Sigmoid colon (tissue), 7 donors: ENCODE data around the gene NKX6-1. TPM values are rescaled to one million over a fixed set of nuclear protein-coding genes. Genes with fewer than 3 reads are reported as not detected.

Experiments used
- DNase-seq: peaks from one replicate; pipeline ENCODE4 v3.0.0-alpha.2; 2019
- H3K27ac ChIP-seq, 4 donors: fragments of 200-600 bp; sonication (generic); one replicate each; pipeline ENCODE4 v1.5.1; 2016 to 2019; ENCODE audit warnings: mild to moderate bottlenecking in 1 of 4
- H3K27me3 ChIP-seq, 3 donors: fragments of 200-600 bp; sonication (generic); one replicate each; pipeline ENCODE4 v1.5.1; 2019; ENCODE audit warnings: mild to moderate bottlenecking in 1 of 3
- H3K36me3 ChIP-seq, 4 donors: fragments of 200-600 bp; sonication (generic); one replicate each; pipeline ENCODE4 v1.5.1; 2016 to 2019
- H3K4me1 ChIP-seq, 4 donors: fragments of 200-600 bp; sonication (generic); one replicate each; pipeline ENCODE4 v1.5.1; 2017 to 2019
- H3K4me3 ChIP-seq, 4 donors: fragments of 200-600 bp; sonication (generic); one replicate each; pipeline ENCODE4 v1.5.1; 2017 to 2019; ENCODE audit warnings: mild to moderate bottlenecking in 2 of 4, moderate library complexity in 1 of 4
- H3K9me3 ChIP-seq, 4 donors: fragments of 200-600 bp in 3 of 4; sonication (generic) in 3 of 4; one replicate each; pipeline versions ENCODE4 v1.5.1 to v1.6.1; 2013 to 2019
- CTCF ChIP-seq, 4 experiments: fragments of 450-650 bp in 3 of 4; fragments of 200-600 bp in 1 of 4; IDR thresholded peaks; one replicate each; pipeline ENCODE4 v1.5.1; 2016 to 2019; ENCODE audit warnings: antibody characterized with exemption in 4 of 4, mild to moderate bottlenecking in 3 of 4, moderate library complexity in 2 of 4
- EP300 ChIP-seq, 4 donors: sonication (generic); formaldehyde crosslinking; IDR thresholded peaks; one replicate each; pipeline ENCODE4 v1.6.1; 2017; ENCODE audit warnings: antibody characterized with exemption in 4 of 4
- POLR2A ChIP-seq, 2 donors: fragments of 450-650 bp; IDR thresholded peaks; one replicate each; pipeline ENCODE4 v1.6.1; 2016; ENCODE audit warnings: antibody characterized with exemption in 2 of 2, mild to moderate bottlenecking in 2 of 2, moderate library complexity in 2 of 2
- POLR2AphosphoS5 ChIP-seq, 4 donors: sonication (generic); formaldehyde crosslinking; IDR thresholded peaks; one replicate each; pipeline ENCODE4 v1.6.1; 2017; ENCODE audit warnings: antibody characterized with exemption in 4 of 4
- WGBS, 2 donors: extraction: QIAGEN DNeasy Blood & Tissue Kit; methylation state at CpG; one replicate each; pipeline ENCODE4 v1.1.7; 2013; 5-methylcytosine and 5-hydroxymethylcytosine counted together
- intact Hi-C: fragments of 100-400 bp; cut with DNase I; formaldehyde crosslinking; loops from one replicate; pipeline ENCODE4 v1.15.1; 2023
- polyA plus RNA-seq, 3 donors: library from polyadenylated mRNA; stranded (reverse); fragments of 200-250 nt; gene quantifications; one replicate each; pipeline ENCODE4 v1.2.3, GENCODE V29; 2013
- total RNA-seq, 4 donors: library from RNA; depleted of rRNA; stranded (reverse); fragments of >200 nt; gene quantifications; one replicate each; pipeline ENCODE4 v1.1.0, GENCODE V29; 2016
- donor health status: healthy with polysubstance abuse.
- donor health status: Bipolar disorder and iron deficiency.
- donor health status: healthy.

The NKX6-1 gene
- total and polyA plus RNA-seq, 7 donors = 0.01 TPM; not detected in 6

- Histone ChIP-seq H3K27ac (peak overlapping the region in 1 of 4 donors; percentile 88), H3K4me1 (peaks cover 0 to 12% (median 12%) of the 10 kb centered on the region in 4 donors), H3K36me3 (no peaks in the 10 kb centered on the region), H3K4me3 (no peak overlapping the region), H3K27me3 (peaks cover 58 to 100% (median 78%) of the 10 kb centered on the region in 3 donors), H3K9me3 (no peaks in the 10 kb centered on the region)
- no peak for DNase-seq
- TF ChIP-seq EP300 (IDR thresholded peaks at IDR 0.05) = no peak
- peak in 2 of 4 experiments; percentile 33 to 59 for TF ChIP-seq CTCF (IDR thresholded peaks at IDR 0.05)
- WGBS, 2 donors = 6 to 7% methylated on average over 19 of the region's 19 CpGs
- intact Hi-C loops = loop anchor here (10.0 kb wide), 1 partner anchor 859 kb away; no protein-coding TSS in a partner anchor
Measured at GRCh38 chr4:84503495-84504437, 4.7 kb upstream of the NKX6-1 start.

- Histone ChIP-seq H3K27me3 (peaks cover 66 to 100% (median 86%) of the 10 kb centered on the region in 3 donors), H3K36me3 (no peaks in the 10 kb centered on the region), H3K9me3 (no peaks in the 10 kb centered on the region), H3K4me3 (no peak overlapping the region), H3K27ac (peak overlapping the region in 1 of 4 donors; percentile 88), H3K4me1 (peaks cover 0 to 20% (median 20%) of the 10 kb centered on the region in 4 donors)
- no peak for DNase-seq
- intact Hi-C loops = loop anchor here (10.0 kb wide), 1 partner anchor 858 kb away; no protein-coding TSS in a partner anchor
- 7 to 9% methylated on average over 18 of the region's 18 CpGs for WGBS, 2 donors
- TF ChIP-seq POLR2A (IDR thresholded peaks at IDR 0.05) (no peak), CTCF (IDR thresholded peaks at IDR 0.05) (no peak), EP300 (IDR thresholded peaks at IDR 0.05) (no peak)
Measured at GRCh38 chr4:84502955-84503373, 3.9 kb upstream of the NKX6-1 start.

GRCh38 chr4:84502333-84502954 lies 3.4 kb upstream of the NKX6-1 start:
- 14 to 15% methylated on average over 14 of the region's 14 CpGs for WGBS, 2 donors
- Histone ChIP-seq H3K4me1 (peaks cover 0 to 26% (median 25%) of the 10 kb centered on the region in 4 donors), H3K27me3 (peaks cover 72 to 100% (median 91%) of the 10 kb centered on the region in 3 donors), H3K36me3 (no peaks in the 10 kb centered on the region), H3K4me3 (no peak overlapping the region), H3K9me3 (no peaks in the 10 kb centered on the region), H3K27ac (peak overlapping the region in 1 of 4 donors; percentile 88)
- intact Hi-C loops = loop anchor here (10.0 kb wide), 1 partner anchor 858 kb away; no protein-coding TSS in a partner anchor
- TF ChIP-seq EP300 (IDR thresholded peaks at IDR 0.05) (no peak), CTCF (IDR thresholded peaks at IDR 0.05) (no peak), POLR2AphosphoS5 (IDR thresholded peaks at IDR 0.05) (no peak), POLR2A (IDR thresholded peaks at IDR 0.05) (no peak)
- DNase-seq = no peak

- 6 to 9% methylated on average over 33 of the region's 33 CpGs for WGBS, 2 donors
- Histone ChIP-seq H3K27ac (peak overlapping the region in 1 of 4 donors; percentile 88), H3K4me3 (no peak overlapping the region)
Measured at GRCh38 chr4:84501721-84502267, 2.7 kb upstream of the NKX6-1 start.

More at GRCh38 chr4:84501721-84502267, 2.7 kb upstream of the NKX6-1 start:
- peaks cover 77 to 100% (median 95%) of the 10 kb centered on the region in 3 donors for H3K27me3 ChIP-seq
- peaks cover 0 to 32% (median 31%) of the 10 kb centered on the region in 4 donors for H3K4me1 ChIP-seq
- TF ChIP-seq EP300 (IDR thresholded peaks at IDR 0.05) = no peak
- no peak for TF ChIP-seq CTCF (IDR thresholded peaks at IDR 0.05)
- TF ChIP-seq POLR2AphosphoS5 (IDR thresholded peaks at IDR 0.05) = no peak
- no peak for TF ChIP-seq POLR2A (IDR thresholded peaks at IDR 0.05)
- H3K36me3 ChIP-seq = no peaks in the 10 kb centered on the region
- no peak for DNase-seq
- H3K9me3 ChIP-seq = no peaks in the 10 kb centered on the region
- intact Hi-C loops = loop anchor here (10.0 kb wide), 1 partner anchor 857 kb away; no protein-coding TSS in a partner anchor
